ENCODE measurements around the gene GRAMD1B.

Gene GRAMD1B

GRCh38 chr11:123407130-123407995 is 22.7 kb upstream of the GRAMD1B start:
- peak; percentile 76 for DNase-seq (ENCODE audit: low read depth)
- no peak for TF ChIP-seq MYC (IDR thresholded peaks at IDR 0.05; ENCODE audit: low read depth, low read length)
- TF ChIP-seq POLR2A (IDR thresholded peaks at IDR 0.05; ENCODE audit: extremely low read depth, insufficient read length): no peak
- peak; percentile 5; the same call in 1 of the 2 replicates for TF ChIP-seq MAX (IDR thresholded peaks at IDR 0.05; ENCODE audit: low read depth, low read length)
- peak; percentile 81 for TF ChIP-seq CTCF (IDR thresholded peaks at IDR 0.05; ENCODE audit: low read depth, low read length)
- H3K4me3 ChIP-seq (ENCODE audit: low read depth, low read length): no peak overlapping the region

- TF ChIP-seq CTCF (IDR thresholded peaks at IDR 0.05; ENCODE audit: low read depth, low read length) (no peak), MYC (IDR thresholded peaks at IDR 0.05; ENCODE audit: low read depth, low read length) (no peak), MAX (IDR thresholded peaks at IDR 0.05; ENCODE audit: low read depth, low read length) (no peak)
- DNase-seq (ENCODE audit: low read depth): no peak
- no peak overlapping the region for H3K4me3 ChIP-seq (ENCODE audit: low read depth, low read length)
These were observed 22.0 kb upstream of the GRAMD1B start for GRCh38 chr11:123407996-123408597.

GRCh38 chr11:123408619-123409455 is 21.2 kb upstream of the GRAMD1B start:
- no peak for DNase-seq (ENCODE audit: low read depth)
- no peak overlapping the region for H3K4me3 ChIP-seq (ENCODE audit: low read depth, low read length)
- TF ChIP-seq MYC (IDR thresholded peaks at IDR 0.05; ENCODE audit: low read depth, low read length): no peak
- no peak for TF ChIP-seq CTCF (IDR thresholded peaks at IDR 0.05; ENCODE audit: low read depth, low read length)
- TF ChIP-seq POLR2A (IDR thresholded peaks at IDR 0.05; ENCODE audit: extremely low read depth, insufficient read length): no peak
- no peak for TF ChIP-seq MAX (IDR thresholded peaks at IDR 0.05; ENCODE audit: low read depth, low read length)

GRCh38 chr11:123409456-123410217 is 20.4 kb upstream of the GRAMD1B start:
- TF ChIP-seq MYC (IDR thresholded peaks at IDR 0.05; ENCODE audit: low read depth, low read length) (no peak), CTCF (IDR thresholded peaks at IDR 0.05; ENCODE audit: low read depth, low read length) (no peak), POLR2A (IDR thresholded peaks at IDR 0.05; ENCODE audit: extremely low read depth, insufficient read length) (no peak), MAX (IDR thresholded peaks at IDR 0.05; ENCODE audit: low read depth, low read length) (no peak)

GRCh38 chr11:123410218-123410549 is 19.9 kb upstream of the GRAMD1B start:
- no peak for DNase-seq (ENCODE audit: low read depth)
- H3K4me3 ChIP-seq (ENCODE audit: low read depth, low read length): no peak overlapping the region
- no peak for TF ChIP-seq MYC (IDR thresholded peaks at IDR 0.05; ENCODE audit: low read depth, low read length)
- TF ChIP-seq CTCF (IDR thresholded peaks at IDR 0.05; ENCODE audit: low read depth, low read length): no peak
- no peak for TF ChIP-seq MAX (IDR thresholded peaks at IDR 0.05; ENCODE audit: low read depth, low read length)

More at GRCh38 chr11:123409456-123410217, 20.4 kb upstream of the GRAMD1B start:
- H3K4me3 ChIP-seq (ENCODE audit: low read depth, low read length): no peak overlapping the region
- no peak for DNase-seq (ENCODE audit: low read depth)
